Progenitor cell of endocrine pancreas (in vitro differentiated cells): Measurements from ENCODE around the gene SLC22A12. TPM values are rescaled to one million over a fixed set of nuclear protein-coding genes. Genes with fewer than 3 reads are reported as not detected.

Source experiments
- DNase-seq: peaks from one replicate; pipeline ENCODE4 v3.0.0; 2021; ENCODE audit warnings: low spot score; ENCODE audit not compliant: unreplicated experiment
- H3K27ac Mint-ChIP-seq: 2 replicates; pipeline ENCODE4 v1.8.0; 2021; ENCODE audit warnings: mild to moderate bottlenecking, moderate library complexity, mixed read lengths
- H3K27me3 Mint-ChIP-seq: 2 replicates; pipeline ENCODE4 v1.8.0; 2021; ENCODE audit warnings: mixed read lengths
- H3K36me3 Mint-ChIP-seq: 2 replicates; pipeline ENCODE4 v1.8.0; 2022; ENCODE audit warnings: mixed read lengths; ENCODE audit not compliant: insufficient read depth
- H3K4me1 Mint-ChIP-seq: 2 replicates; pipeline ENCODE4 v1.8.0; 2021; ENCODE audit warnings: low read depth, mixed read lengths
- H3K4me3 Mint-ChIP-seq: 2 replicates; pipeline ENCODE4 v1.8.0; 2021; ENCODE audit warnings: low read depth, mild to moderate bottlenecking, moderate library complexity, mixed read lengths
- H3K9me3 Mint-ChIP-seq: 2 replicates; pipeline ENCODE4 v1.8.0; 2021; ENCODE audit warnings: low read depth, mixed read lengths
- total RNA-seq: library from RNA; stranded (reverse); gene quantifications from 2 replicates; pipeline ENCODE4 v1.2.1, GENCODE V29; 2021
- TF ChIP-seq, protein P1 (sequence below): fragments of 200-600 bp; sonication (generic); IDR thresholded peaks from one replicate; pipeline ENCODE4 v1.5.0; 2021; ENCODE audit warnings: antibody characterized with exemption, mild to moderate bottlenecking; ENCODE audit not compliant: unreplicated experiment

Gene SLC22A12
- total RNA-seq, 1 donor from 2014 or later = not detected

DNA sequence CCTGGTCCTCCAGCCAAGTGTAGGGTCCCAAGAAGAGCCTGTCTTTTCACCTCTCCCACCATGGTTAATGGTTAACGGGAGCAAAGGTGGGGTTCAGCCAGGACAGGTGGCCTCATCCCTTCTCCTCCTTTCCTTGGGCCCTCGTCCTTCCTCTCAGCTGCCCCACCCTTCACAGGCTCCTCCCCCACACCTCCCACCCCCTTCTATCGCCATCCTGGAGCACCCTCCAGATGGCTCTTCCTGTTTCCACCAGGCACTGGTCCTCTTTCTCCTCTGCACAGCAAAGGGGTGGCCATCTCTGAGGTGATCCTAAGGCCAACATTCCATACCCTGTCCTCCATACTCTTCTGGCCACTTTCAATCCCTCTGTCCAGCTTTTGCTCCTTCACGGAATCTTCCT, 48.9 kb downstream of the SLC22A12 start:
- Mint-ChIP-seq H3K9me3 (no peaks in the 10 kb centered on the region), H3K4me1 (peaks cover 3% of the 10 kb centered on the region), H3K4me3 (no peak overlapping the region), H3K36me3 (no peaks in the 10 kb centered on the region), H3K27ac (no peak overlapping the region), H3K27me3 (peaks cover 27% of the 10 kb centered on the region)
- DNase-seq = no peak
- TF ChIP-seq, protein P1, sequence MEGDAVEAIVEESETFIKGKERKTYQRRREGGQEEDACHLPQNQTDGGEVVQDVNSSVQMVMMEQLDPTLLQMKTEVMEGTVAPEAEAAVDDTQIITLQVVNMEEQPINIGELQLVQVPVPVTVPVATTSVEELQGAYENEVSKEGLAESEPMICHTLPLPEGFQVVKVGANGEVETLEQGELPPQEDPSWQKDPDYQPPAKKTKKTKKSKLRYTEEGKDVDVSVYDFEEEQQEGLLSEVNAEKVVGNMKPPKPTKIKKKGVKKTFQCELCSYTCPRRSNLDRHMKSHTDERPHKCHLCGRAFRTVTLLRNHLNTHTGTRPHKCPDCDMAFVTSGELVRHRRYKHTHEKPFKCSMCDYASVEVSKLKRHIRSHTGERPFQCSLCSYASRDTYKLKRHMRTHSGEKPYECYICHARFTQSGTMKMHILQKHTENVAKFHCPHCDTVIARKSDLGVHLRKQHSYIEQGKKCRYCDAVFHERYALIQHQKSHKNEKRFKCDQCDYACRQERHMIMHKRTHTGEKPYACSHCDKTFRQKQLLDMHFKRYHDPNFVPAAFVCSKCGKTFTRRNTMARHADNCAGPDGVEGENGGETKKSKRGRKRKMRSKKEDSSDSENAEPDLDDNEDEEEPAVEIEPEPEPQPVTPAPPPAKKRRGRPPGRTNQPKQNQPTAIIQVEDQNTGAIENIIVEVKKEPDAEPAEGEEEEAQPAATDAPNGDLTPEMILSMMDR = no peak

DNA sequence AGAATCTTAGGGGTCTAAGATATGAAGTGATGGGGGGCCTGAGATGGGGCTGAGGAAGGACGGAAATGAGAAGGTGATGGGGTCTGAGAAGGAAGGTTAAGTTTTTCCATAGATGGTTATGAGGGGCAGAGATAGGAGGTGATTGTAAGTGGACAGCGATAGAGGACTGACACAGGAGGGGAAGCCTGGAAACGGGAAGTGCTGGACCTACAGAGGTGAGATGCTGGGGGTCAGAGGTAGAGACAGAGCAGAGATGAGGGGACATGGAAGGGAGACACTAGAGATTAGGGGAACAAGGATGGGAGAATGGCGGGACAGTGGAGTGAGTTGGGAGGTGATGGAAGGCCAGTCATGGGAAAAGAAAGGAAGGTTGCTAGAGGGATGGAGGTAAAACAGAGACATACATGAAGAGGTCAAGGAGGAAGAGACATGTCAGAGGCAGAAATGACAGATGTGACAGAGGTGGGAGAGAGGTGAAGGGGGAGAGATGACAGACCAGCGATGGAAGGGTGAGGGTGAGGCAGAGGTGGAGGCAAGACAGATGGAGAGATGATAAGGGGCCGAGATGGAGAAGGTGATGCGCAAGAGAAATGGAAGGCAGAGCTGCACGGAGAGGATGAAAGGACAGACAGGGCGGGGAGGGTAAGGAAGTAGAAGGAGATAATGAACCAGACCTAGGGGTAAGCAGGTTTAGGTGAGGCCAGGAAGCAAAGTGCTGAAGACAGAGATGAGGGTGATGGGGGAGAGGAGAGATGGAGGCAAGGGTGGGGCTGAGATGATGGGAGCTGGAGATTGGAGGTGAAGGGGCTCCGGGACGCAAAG, 50.8 kb downstream of the SLC22A12 start:
- no peaks in the 10 kb centered on the region for H3K36me3 Mint-ChIP-seq
- H3K9me3 Mint-ChIP-seq = no peaks in the 10 kb centered on the region
- no peak for DNase-seq
- H3K4me3 Mint-ChIP-seq = no peak overlapping the region
- no peak overlapping the region for H3K27ac Mint-ChIP-seq
- peaks cover 31% of the 10 kb centered on the region for H3K27me3 Mint-ChIP-seq
- H3K4me1 Mint-ChIP-seq = peaks cover 7% of the 10 kb centered on the region
- TF ChIP-seq, protein P1 = no peak

DNA sequence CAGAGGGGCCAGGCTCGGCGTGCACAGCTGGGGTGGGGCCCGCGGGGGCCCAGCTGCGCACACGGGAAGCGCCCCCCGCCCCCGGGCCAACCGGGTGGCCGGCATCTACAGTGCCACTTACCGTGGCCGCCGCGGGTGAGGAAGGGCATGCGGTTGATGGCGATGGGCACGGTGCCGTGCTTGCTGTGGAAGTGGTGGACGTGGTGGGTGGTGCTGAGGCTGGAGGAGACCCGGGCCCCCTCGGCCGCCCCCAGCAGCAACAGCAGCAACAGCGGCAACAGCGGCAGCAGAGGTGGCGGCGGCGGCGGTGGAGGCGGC, 51.4 kb downstream of the SLC22A12 start:
- H3K4me3 Mint-ChIP-seq = no peak overlapping the region
- H3K27ac Mint-ChIP-seq = no peak overlapping the region
- peaks cover 37% of the 10 kb centered on the region for H3K27me3 Mint-ChIP-seq
- peaks cover 7% of the 10 kb centered on the region for H3K4me1 Mint-ChIP-seq
- TF ChIP-seq, protein P1 = no peak
- no peaks in the 10 kb centered on the region for H3K36me3 Mint-ChIP-seq
- no peak for DNase-seq
- H3K9me3 Mint-ChIP-seq = no peaks in the 10 kb centered on the region

DNA sequence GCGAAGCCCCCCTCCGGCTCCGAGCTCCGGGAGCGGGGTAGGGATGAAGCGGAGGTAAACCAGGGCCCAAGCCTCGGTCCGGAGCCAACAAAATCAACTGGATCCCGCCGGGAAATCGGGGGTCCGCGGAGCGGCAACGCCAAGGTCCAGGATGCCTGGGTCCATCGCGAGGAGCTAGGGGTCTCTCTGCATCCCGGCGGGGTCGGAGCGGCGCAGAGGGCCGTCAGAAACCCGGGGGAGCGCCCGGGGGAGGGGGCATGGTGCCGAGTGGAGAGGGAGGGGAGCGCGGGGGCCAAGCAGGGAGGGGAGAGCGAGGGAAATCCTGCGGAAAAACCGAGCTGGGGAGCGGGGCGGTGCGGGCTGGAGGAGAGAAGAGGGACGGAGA, 51.8 kb downstream of the SLC22A12 start:
- H3K36me3 Mint-ChIP-seq = no peaks in the 10 kb centered on the region
- TF ChIP-seq, protein P1 = no peak
- no peak overlapping the region for H3K4me3 Mint-ChIP-seq
- peaks cover 7% of the 10 kb centered on the region for H3K4me1 Mint-ChIP-seq
- H3K27ac Mint-ChIP-seq = no peak overlapping the region
- H3K27me3 Mint-ChIP-seq = peaks cover 42% of the 10 kb centered on the region
- no peak for DNase-seq
- H3K9me3 Mint-ChIP-seq = no peaks in the 10 kb centered on the region

DNA sequence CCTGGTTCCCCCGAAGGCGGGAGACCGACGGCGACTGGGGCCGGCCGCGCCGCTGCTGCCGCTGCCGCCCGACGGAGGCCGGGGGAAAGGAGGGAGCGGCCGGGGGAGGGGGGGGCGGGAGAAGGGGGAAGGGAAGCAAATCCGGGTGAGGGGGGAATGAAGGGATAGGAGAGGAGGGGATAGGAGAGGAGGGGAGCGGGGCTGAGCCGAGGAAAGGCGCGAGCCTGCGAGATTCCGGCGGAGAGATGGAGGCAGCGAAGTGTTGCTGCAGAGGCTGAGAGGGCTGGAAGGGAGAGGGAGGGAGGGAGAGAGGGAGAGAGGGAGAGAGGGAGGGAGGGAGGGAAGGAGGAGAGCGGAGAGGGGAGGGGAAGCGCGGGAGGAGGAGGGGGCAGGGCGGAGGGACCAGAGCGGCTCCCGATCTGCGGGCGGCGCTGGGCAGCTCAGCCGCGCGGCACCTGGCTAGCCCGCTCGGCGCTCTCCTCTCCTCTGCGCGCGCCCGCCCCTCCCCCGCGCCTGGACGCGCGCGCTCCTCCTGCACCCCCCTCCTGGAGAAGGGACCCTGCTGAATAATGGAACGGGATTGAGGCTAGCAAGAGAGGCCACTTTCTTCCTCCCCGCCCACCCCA, 52.3 kb downstream of the SLC22A12 start:
- TF ChIP-seq, protein P1 = no peak
- Mint-ChIP-seq H3K27me3 (peaks cover 45% of the 10 kb centered on the region), H3K4me1 (peaks cover 7% of the 10 kb centered on the region)

More for the DNA sequence above, 52.3 kb downstream of the SLC22A12 start:
- Mint-ChIP-seq H3K36me3 (no peaks in the 10 kb centered on the region), H3K9me3 (no peaks in the 10 kb centered on the region), H3K27ac (no peak overlapping the region), H3K4me3 (no peak overlapping the region)
- DNase-seq = no peak
